Measurements from ENCODE around the gene EP400. TPM values are rescaled to one million over a fixed set of nuclear protein-coding genes. Genes with fewer than 3 reads are reported as not detected.

Gene EP400
- total and polyA plus RNA-seq, 2 experiments from 2014 or later = 10.3 to 12.3 TPM

- Histone ChIP-seq H3K4me3 (no peak overlapping the region), H3K9me2 (replicated peaks; ENCODE audit: insufficient read depth) (no peaks in the 10 kb centered on the region), H3K4me2 (no peak overlapping the region), H3K27me3 (no peaks in the 10 kb centered on the region), H3K79me2 (no peaks in the 10 kb centered on the region), H3K9me3 (ENCODE audit: low read depth) (no peaks in the 10 kb centered on the region), H2AFZ (no peak overlapping the region), H3K4me1 (ENCODE audit: insufficient read depth) (no peaks in the 10 kb centered on the region), H3K36me3 (replicated peaks; ENCODE audit: insufficient read depth, low read depth) (no peaks in the 10 kb centered on the region), H3K27ac (no peak overlapping the region), H4K20me1 (ENCODE audit: insufficient read depth, poor library complexity, severe bottlenecking) (no peaks in the 10 kb centered on the region)
- 90% methylated on average over 11 of the region's 11 CpGs for WGBS (ENCODE audit: low lambda C conversion rate, missing lambda C conversion rate)
- TF ChIP-seq EZH2phosphoT487 (IDR thresholded peaks at IDR 0.05; ENCODE audit: low read depth, severe bottlenecking, unreplicated experiment) (no peak), EZH2 (IDR thresholded peaks at IDR 0.05; ENCODE audit: borderline replicate concordance) (no peak), CTCF (IDR thresholded peaks at IDR 0.05; ENCODE audit: poor library complexity) (no peak)
- no peak for DNase-seq (ENCODE audit: low spot score)
Measured at GRCh38 chr12:131991816-131992430, 42.2 kb downstream of the EP400 start.

- 97% methylated on average over 4 of the region's 4 CpGs for WGBS (ENCODE audit: low lambda C conversion rate, missing lambda C conversion rate)
- H3K36me3 ChIP-seq (replicated peaks; ENCODE audit: insufficient read depth, low read depth) = no peaks in the 10 kb centered on the region
Measured at GRCh38 chr12:131994589-131994988, 44.8 kb downstream of the EP400 start.

GRCh38 chr12:132000286-132000872 lies 50.6 kb downstream of the EP400 start:
- WGBS (ENCODE audit: low lambda C conversion rate, missing lambda C conversion rate) = 86% methylated on average over 1 of the region's 1 CpG
- Histone ChIP-seq H3K4me1 (ENCODE audit: insufficient read depth) (no peaks in the 10 kb centered on the region), H3K27ac (no peak overlapping the region), H3K36me3 (replicated peaks; ENCODE audit: insufficient read depth, low read depth) (no peaks in the 10 kb centered on the region), H3K9me3 (ENCODE audit: low read depth) (no peaks in the 10 kb centered on the region), H4K20me1 (ENCODE audit: insufficient read depth, poor library complexity, severe bottlenecking) (no peaks in the 10 kb centered on the region), H3K79me2 (no peaks in the 10 kb centered on the region), H3K27me3 (no peaks in the 10 kb centered on the region), H3K4me2 (no peak overlapping the region), H2AFZ (no peak overlapping the region), H3K9me2 (replicated peaks; ENCODE audit: insufficient read depth) (no peaks in the 10 kb centered on the region), H3K4me3 (no peak overlapping the region)
- no peak for TF ChIP-seq CTCF (IDR thresholded peaks at IDR 0.05; ENCODE audit: poor library complexity)
- TF ChIP-seq EZH2 (IDR thresholded peaks at IDR 0.05; ENCODE audit: borderline replicate concordance) = no peak
- TF ChIP-seq EZH2phosphoT487 (IDR thresholded peaks at IDR 0.05; ENCODE audit: low read depth, severe bottlenecking, unreplicated experiment) = no peak
- no peak for DNase-seq (ENCODE audit: low spot score)

More at GRCh38 chr12:131994589-131994988, 44.8 kb downstream of the EP400 start:
- no peak overlapping the region for H3K27ac ChIP-seq
- H3K27me3 ChIP-seq = no peaks in the 10 kb centered on the region
- DNase-seq (ENCODE audit: low spot score) = no peak
- H3K4me3 ChIP-seq = no peak overlapping the region
- no peaks in the 10 kb centered on the region for H3K79me2 ChIP-seq
- no peaks in the 10 kb centered on the region for H3K4me1 ChIP-seq (ENCODE audit: insufficient read depth)
- TF ChIP-seq EZH2phosphoT487 (IDR thresholded peaks at IDR 0.05; ENCODE audit: low read depth, severe bottlenecking, unreplicated experiment) (no peak), EZH2 (IDR thresholded peaks at IDR 0.05; ENCODE audit: borderline replicate concordance) (no peak), CTCF (IDR thresholded peaks at IDR 0.05; ENCODE audit: poor library complexity) (no peak)
- H3K9me2 ChIP-seq (replicated peaks; ENCODE audit: insufficient read depth) = no peaks in the 10 kb centered on the region
- no peaks in the 10 kb centered on the region for H3K9me3 ChIP-seq (ENCODE audit: low read depth)
- H4K20me1 ChIP-seq (ENCODE audit: insufficient read depth, poor library complexity, severe bottlenecking) = no peaks in the 10 kb centered on the region
- H3K4me2 ChIP-seq = no peak overlapping the region
- H2AFZ ChIP-seq = no peak overlapping the region
